ENCODE measurements around the gene CD58.
"Not testable (repeated sequence)": the region's sequence is repeated elsewhere in the genome, so short reads cannot be mapped to it uniquely, and the experiment has no call there.

CD58 gene

GRCh38 chr1:116598420-116599036 is 27.7 kb upstream of the CD58 start:
- H3K4me1 ChIP-seq; H3K27me3 ChIP-seq (ENCODE audit: low read depth); H3K9me3 ChIP-seq; DNase-seq (ENCODE audit: low spot score in 2 of 2); H3K36me3 ChIP-seq (replicated peaks); H3K4me3 ChIP-seq: not testable (repeated sequence)
- in situ Hi-C loops (cut with MboI; ENCODE audit: low sequenced_read_pairs): loop anchor here (25.0 kb wide), 1 partner anchor 464 kb away; the partner anchor contains the start of gene TTF2

- not testable (repeated sequence) for DNase-seq (ENCODE audit: low spot score in 2 of 2); H3K27me3 ChIP-seq (ENCODE audit: low read depth); H3K36me3 ChIP-seq (replicated peaks); H3K4me3 ChIP-seq; H3K4me1 ChIP-seq; H3K9me3 ChIP-seq
- in situ Hi-C loops (cut with MboI; ENCODE audit: low sequenced_read_pairs): loop anchor here (25.0 kb wide), 1 partner anchor 465 kb away; the partner anchor contains the start of gene TTF2
Observed at GRCh38 chr1:116597388-116597787, 26.6 kb upstream of the CD58 start.

GRCh38 chr1:116596742-116597307 is 26.0 kb upstream of the CD58 start:
- H3K36me3 ChIP-seq (replicated peaks); H3K4me1 ChIP-seq; H3K4me3 ChIP-seq; H3K9me3 ChIP-seq; H3K27me3 ChIP-seq (ENCODE audit: low read depth); DNase-seq (ENCODE audit: low spot score in 2 of 2): not testable (repeated sequence)
- in situ Hi-C loops (cut with MboI; ENCODE audit: low sequenced_read_pairs): loop anchor here (25.0 kb wide), 1 partner anchor 465 kb away; the partner anchor contains the start of gene TTF2

DNA sequence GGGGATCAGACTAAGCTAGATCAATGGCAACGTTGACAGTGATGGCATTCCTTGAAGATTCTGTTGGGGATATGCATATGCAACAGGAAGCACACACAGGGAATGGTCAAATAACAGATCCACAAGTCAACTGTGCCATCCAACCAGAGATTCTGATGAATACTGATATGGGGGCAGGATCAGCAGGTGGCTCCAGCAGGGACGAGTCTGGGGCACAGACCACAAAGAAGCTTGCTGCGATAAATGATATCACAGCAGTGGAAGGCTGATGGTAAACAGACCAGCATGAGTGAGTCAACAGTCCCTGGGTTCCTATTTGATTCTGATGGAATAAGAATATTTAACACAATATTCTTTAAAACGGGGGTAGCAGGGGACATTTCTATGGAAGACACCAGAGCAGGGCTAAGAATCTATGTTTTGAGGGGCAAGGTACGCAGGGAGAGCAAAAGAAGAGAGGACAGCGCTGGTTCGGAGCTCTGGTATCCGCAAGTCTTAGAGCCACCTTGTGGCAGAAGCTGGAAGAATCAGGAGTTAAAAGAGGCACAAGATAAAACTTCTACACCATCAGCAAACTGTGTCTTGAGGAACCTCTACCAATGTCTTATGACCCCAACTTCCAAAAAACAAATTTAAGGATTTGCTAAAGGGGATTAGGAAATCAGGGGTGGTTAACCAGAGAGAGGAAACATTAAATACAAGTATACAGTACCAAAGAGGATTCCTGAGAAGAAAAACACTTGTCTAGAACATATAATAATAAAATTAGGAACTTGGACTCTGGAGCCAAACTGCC is 25.3 kb upstream of the CD58 start:
- in situ Hi-C loops (cut with MboI; ENCODE audit: low sequenced_read_pairs): loop anchor here (25.0 kb wide), 1 partner anchor 466 kb away; the partner anchor contains the start of gene TTF2
- not testable (repeated sequence) for DNase-seq (ENCODE audit: low spot score in 2 of 2); H3K36me3 ChIP-seq (replicated peaks); H3K9me3 ChIP-seq; H3K4me3 ChIP-seq; H3K4me1 ChIP-seq; H3K27me3 ChIP-seq (ENCODE audit: low read depth)

DNA sequence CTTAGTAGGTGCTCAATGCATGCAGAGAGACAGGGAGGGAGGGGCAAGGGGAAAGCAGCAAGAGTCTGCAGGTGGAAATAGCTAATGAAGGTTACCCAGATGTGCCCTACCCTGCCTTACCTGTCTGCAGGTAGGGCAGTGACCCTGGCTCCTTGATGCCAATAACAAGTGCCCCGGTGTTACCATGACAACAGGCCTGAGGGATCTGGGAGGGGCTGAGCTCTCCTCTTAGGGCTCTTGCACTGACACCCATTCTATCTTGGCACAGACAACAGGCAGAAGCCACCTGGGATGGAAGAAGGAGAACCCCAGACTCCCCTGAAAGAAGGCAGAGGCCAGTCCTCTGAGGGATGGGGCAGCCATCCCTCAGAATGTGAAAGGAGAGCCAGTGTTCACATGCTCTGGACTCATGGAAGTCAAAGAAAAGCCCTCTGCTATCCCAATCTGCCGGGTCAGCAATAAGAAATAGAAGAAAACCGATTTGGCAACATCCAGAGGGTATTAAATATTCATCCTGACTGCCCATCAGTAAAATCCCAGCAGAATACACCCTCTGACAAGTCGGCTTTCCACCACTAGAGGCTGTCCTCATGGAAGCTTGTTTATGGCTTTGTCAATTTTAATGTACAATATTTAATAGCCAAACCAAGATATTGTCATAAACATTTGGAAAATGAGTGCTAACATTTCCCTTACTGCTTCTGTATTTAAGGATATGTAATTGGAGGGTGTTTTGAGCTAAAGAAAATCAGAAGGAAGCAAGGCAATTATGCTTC is 24.4 kb upstream of the CD58 start:
- not testable (repeated sequence) for H3K27me3 ChIP-seq (ENCODE audit: low read depth); H3K9me3 ChIP-seq; H3K4me1 ChIP-seq; H3K4me3 ChIP-seq; DNase-seq (ENCODE audit: low spot score in 2 of 2); H3K36me3 ChIP-seq (replicated peaks)
- in situ Hi-C loops (cut with MboI; ENCODE audit: low sequenced_read_pairs): loop anchor here (25.0 kb wide), 1 partner anchor 467 kb away; the partner anchor contains the start of gene TTF2

GRCh38 chr1:116593977-116594376 is 23.2 kb upstream of the CD58 start:
- not testable (repeated sequence) for H3K27me3 ChIP-seq (ENCODE audit: low read depth); DNase-seq (ENCODE audit: low spot score in 2 of 2); H3K36me3 ChIP-seq (replicated peaks); H3K9me3 ChIP-seq; H3K4me1 ChIP-seq; H3K4me3 ChIP-seq
- in situ Hi-C loops (cut with MboI; ENCODE audit: low sequenced_read_pairs): loop anchor here (25.0 kb wide), 1 partner anchor 468 kb away; the partner anchor contains the start of gene TTF2

- H3K4me1 ChIP-seq; H3K36me3 ChIP-seq (replicated peaks); H3K27me3 ChIP-seq (ENCODE audit: low read depth); H3K9me3 ChIP-seq; H3K4me3 ChIP-seq; DNase-seq (ENCODE audit: low spot score in 2 of 2): not testable (repeated sequence)
- in situ Hi-C loops (cut with MboI; ENCODE audit: low sequenced_read_pairs): loop anchor here (25.0 kb wide), 1 partner anchor 469 kb away; the partner anchor contains the start of gene TTF2
Observed at GRCh38 chr1:116593401-116593800, 22.6 kb upstream of the CD58 start.

DNA sequence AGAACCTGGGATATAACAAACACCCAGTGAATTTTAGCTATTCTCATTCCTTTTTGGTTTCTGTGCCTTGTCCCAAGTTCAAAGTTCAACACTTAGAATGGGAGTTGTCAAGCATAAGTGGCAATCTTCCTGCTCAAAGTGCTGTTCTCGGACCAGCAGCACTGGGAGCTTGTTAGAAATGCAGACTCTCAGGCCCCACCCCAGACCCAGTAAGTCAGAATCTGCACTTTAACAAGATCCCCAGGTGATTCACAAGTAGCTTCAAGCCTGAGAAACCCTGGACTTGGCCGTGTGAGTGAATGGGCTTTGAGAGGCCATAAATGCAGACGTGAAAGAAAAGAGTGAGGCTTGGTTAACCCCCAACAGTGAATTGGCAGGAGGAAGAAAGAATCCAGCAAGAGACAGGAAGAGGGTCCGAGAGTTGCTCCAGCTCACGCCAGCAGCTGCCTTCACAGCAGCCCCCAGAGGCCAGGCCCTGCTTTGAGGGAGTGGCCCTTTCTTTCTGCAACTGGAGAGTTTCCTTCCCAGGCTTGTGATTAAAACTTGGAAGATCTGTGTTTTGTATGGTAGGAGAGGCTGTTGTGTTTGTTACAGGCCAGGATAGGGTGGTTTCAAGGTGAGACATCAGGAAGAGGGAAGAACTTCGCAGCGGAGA is 21.3 kb upstream of the CD58 start:
- H3K4me1 ChIP-seq; H3K36me3 ChIP-seq (replicated peaks); H3K27me3 ChIP-seq (ENCODE audit: low read depth); H3K4me3 ChIP-seq; H3K9me3 ChIP-seq; DNase-seq (ENCODE audit: low spot score in 2 of 2): not testable (repeated sequence)
- in situ Hi-C loops (cut with MboI; ENCODE audit: low sequenced_read_pairs): loop anchor here (25.0 kb wide), 1 partner anchor 470 kb away; the partner anchor contains the start of gene TTF2

GRCh38 chr1:116591006-116591950 is 20.5 kb upstream of the CD58 start:
- H3K9me3 ChIP-seq; H3K36me3 ChIP-seq (replicated peaks); H3K4me1 ChIP-seq; H3K4me3 ChIP-seq; H3K27me3 ChIP-seq (ENCODE audit: low read depth); DNase-seq (ENCODE audit: low spot score in 2 of 2): not testable (repeated sequence)
- in situ Hi-C loops (cut with MboI; ENCODE audit: low sequenced_read_pairs): loop anchor here (25.0 kb wide), 1 partner anchor 471 kb away; the partner anchor contains the start of gene TTF2

DNA sequence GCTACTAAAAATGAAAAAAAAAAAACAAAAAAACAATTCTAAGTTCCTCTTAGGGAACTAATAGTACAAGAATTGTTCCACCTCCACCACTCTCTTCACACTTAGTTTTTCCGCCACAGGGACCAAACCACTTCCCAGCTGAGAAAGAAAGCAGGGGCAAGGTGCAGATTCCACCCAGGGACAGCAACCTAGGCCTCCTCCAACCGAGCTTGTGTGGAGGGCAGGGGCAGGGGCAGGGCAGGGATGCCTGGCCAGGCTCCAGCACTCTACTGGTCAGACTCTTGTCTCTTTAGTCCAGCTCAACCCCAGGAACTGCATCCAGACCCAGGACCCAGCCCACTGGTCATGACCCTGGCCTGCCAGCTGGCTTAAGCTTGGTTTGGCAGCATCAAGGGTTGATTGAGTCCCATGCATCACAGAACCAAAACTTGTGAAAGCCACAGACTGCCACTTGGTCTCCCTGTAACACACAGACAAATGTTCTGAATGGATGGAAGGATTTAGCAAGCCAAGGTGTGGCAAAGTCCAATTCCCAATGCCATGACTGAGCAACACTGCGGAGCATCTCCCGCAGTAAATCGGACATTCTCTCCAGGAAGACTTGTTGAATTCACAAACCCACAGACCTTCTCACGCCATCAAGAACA is 19.7 kb upstream of the CD58 start:
- not testable (repeated sequence) for H3K4me3 ChIP-seq; H3K4me1 ChIP-seq; H3K27me3 ChIP-seq (ENCODE audit: low read depth); H3K36me3 ChIP-seq (replicated peaks); H3K9me3 ChIP-seq; DNase-seq (ENCODE audit: low spot score in 2 of 2)
- in situ Hi-C loops (cut with MboI; ENCODE audit: low sequenced_read_pairs): loop anchor here (25.0 kb wide), 1 partner anchor 472 kb away; the partner anchor contains the start of gene TTF2

DNA sequence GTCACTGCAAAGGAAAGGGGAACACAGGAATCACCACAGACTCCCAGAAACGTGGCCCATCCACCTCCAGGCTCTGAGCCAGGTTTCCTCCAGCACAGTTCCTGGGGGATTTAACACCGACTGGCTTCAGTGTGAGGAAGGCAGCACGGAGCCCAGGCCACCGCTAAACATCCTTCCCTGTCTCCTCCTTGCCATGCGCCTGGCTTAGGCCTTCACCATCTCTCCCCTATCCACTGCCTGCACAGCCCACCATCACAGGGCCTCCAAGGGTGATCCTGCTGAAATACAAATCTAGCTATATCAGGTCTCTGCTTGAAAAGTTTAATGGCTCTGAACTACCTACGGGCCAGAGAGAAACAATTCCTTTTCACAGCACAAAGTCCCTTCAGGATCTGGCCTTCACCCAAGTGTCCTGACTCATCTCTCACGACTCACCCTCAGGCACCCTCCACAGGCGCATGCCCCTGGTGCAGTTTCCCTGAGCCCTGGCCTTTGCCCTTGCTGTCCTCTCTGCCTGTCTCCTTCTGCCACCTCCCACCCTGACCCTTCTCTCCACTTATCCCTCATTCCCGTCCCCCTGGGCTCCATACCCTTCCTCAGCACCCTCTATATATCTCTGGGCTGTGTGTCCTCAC is 18.4 kb upstream of the CD58 start:
- DNase-seq (ENCODE audit: low spot score in 2 of 2); H3K9me3 ChIP-seq; H3K4me1 ChIP-seq; H3K27me3 ChIP-seq (ENCODE audit: low read depth); H3K36me3 ChIP-seq (replicated peaks); H3K4me3 ChIP-seq: not testable (repeated sequence)
- in situ Hi-C loops (cut with MboI; ENCODE audit: low sequenced_read_pairs): loop anchor here (25.0 kb wide), 1 partner anchor 473 kb away; the partner anchor contains the start of gene TTF2

Measured in HAP-1 (cell line).